OCI-LY7 (cell line): ENCODE data around the gene EHBP1. TPM values are rescaled to one million over a fixed set of nuclear protein-coding genes. Genes with fewer than 3 reads are reported as not detected.

ENCODE experiments used
- BruUV-seq: library from RNA; stranded (reverse); fragments of 400-500 nt; replicated peaks from 2 replicates; lab custom pipeline; 2021; lab: Mats Ljungman, UMichigan
- CTCF ChIA-PET: fragments of 300-600 bp; sonication (Branson Sonifier 250); formaldehyde crosslinking; loops from one replicate; lab custom pipeline; 2022; ENCODE audit warnings: antibody characterized with exemption; ENCODE audit not compliant: unreplicated experiment; lab: Charles Lee
- POLR2A ChIA-PET: fragments of 300-600 bp; sonication (Branson Sonifier 250); formaldehyde crosslinking; loops from one replicate; lab custom pipeline; 2022; ENCODE audit warnings: antibody characterized with exemption; lab: Charles Lee
- DNase-seq: peaks from one replicate; pipeline ENCODE4 v3.0.0-alpha.2; 2015; ENCODE audit warnings: low spot score
- H2AFZ ChIP-seq: fragments of 200-600 bp; sonication (generic), shearing (Covaris generic); 2 replicates; pipeline ENCODE4 v1.6.1; 2014; ENCODE audit warnings: mild to moderate bottlenecking, antibody characterized with exemption, low read length, moderate library complexity
- H3K27ac ChIP-seq: fragments of 200-600 bp; sonication (generic); 2 replicates; pipeline ENCODE4 v1.5.1; 2014; ENCODE audit warnings: mixed run types, low read depth, mild to moderate bottlenecking, moderate library complexity, low read length, inconsistent platforms; ENCODE audit not compliant: poor library complexity, severe bottlenecking
- H3K36me3 ChIP-seq: fragments of 200-600 bp; sonication (generic); 2 replicates; pipeline ENCODE4 v1.6.1; 2014; ENCODE audit warnings: mild to moderate bottlenecking, antibody characterized with exemption, low read length, moderate library complexity, mixed read lengths; ENCODE audit not compliant: insufficient read depth
- H3K4me1 ChIP-seq: fragments of 200-600 bp; sonication (generic); 2 replicates; pipeline ENCODE4 v1.5.1; 2014; ENCODE audit warnings: mild to moderate bottlenecking, low read length; ENCODE audit not compliant: insufficient read depth, poor library complexity, severe bottlenecking
- H3K4me2 ChIP-seq: fragments of 200-600 bp; sonication (generic); 2 replicates; pipeline ENCODE4 v1.6.1; 2014; ENCODE audit warnings: mild to moderate bottlenecking, low read length
- H3K4me3 ChIP-seq: fragments of 200-600 bp; sonication (generic); 2 replicates; pipeline ENCODE4 v1.5.1; 2014; ENCODE audit warnings: mild to moderate bottlenecking, low read depth, low read length; ENCODE audit not compliant: poor library complexity, severe bottlenecking
- H3K79me2 ChIP-seq: fragments of 200-600 bp; sonication (generic); 2 replicates; pipeline ENCODE4 v1.6.1; 2016; ENCODE audit warnings: low read depth, mild to moderate bottlenecking, low read length, moderate library complexity, mixed read lengths; ENCODE audit not compliant: insufficient read depth
- H3K9me2 ChIP-seq: fragments of 200-600 bp; sonication (generic); 2 replicates; pipeline ENCODE4 v1.6.1; 2016; ENCODE audit warnings: mild to moderate bottlenecking, low read length, mixed read lengths; ENCODE audit not compliant: insufficient read depth
- H3K9me3 ChIP-seq: fragments of 200-600 bp; sonication (generic); 2 replicates; pipeline ENCODE4 v1.6.1; 2014; ENCODE audit warnings: mild to moderate bottlenecking, mixed run types, low read length, mixed read lengths
- H4K20me1 ChIP-seq: fragments of 200-600 bp; sonication (generic); 2 replicates; pipeline ENCODE4 v1.6.1; 2014; ENCODE audit warnings: mild to moderate bottlenecking, antibody characterized with exemption, low read length, moderate library complexity, mixed read lengths; ENCODE audit not compliant: insufficient read depth
- CTCF ChIP-seq: fragments of 200-600 bp; sonication (generic); conservative IDR thresholded peaks from 2 replicates; pipeline ENCODE4 v1.5.1; 2014; ENCODE audit warnings: mild to moderate bottlenecking, antibody characterized with exemption, low read length, moderate library complexity, mixed read lengths
- EZH2phosphoT487 ChIP-seq: fragments of 200-600 bp; sonication (generic); IDR thresholded peaks from 2 replicates; pipeline ENCODE4 v1.6.1; 2018; ENCODE audit warnings: low read depth, borderline replicate concordance, mild to moderate bottlenecking, mixed run types, antibody characterized with exemption, low read length, moderate library complexity, mixed read lengths
- intact Hi-C: fragments of 100-400 bp; cut with micrococcal nuclease; formaldehyde crosslinking; loops from one replicate; pipeline ENCODE4 v1.10.0; 2022; ENCODE audit not compliant: unreplicated experiment
- total RNA-seq, 2 experiments: library from RNA; depleted of rRNA in 1 of 2; stranded (reverse); fragments of >200 nt in 1 of 2; shearing (Covaris generic) in 1 of 2; gene quantifications; 2 replicates each; pipeline ENCODE4 v1.2.3, GENCODE V29; 2014 to 2022

EHBP1 gene
- total RNA-seq, 2 experiments from 2014 or later = 26.8 to 34.1 TPM

GRCh38 chr2:62941413-62941812, 235.9 kb downstream of the EHBP1 start:
- Histone ChIP-seq H3K9me2 (no peaks in the 10 kb centered on the region), H3K4me3 (no peak overlapping the region), H3K4me1 (no peaks in the 10 kb centered on the region), H4K20me1 (no peaks in the 10 kb centered on the region), H3K27ac (no peak overlapping the region), H3K9me3 (no peaks in the 10 kb centered on the region), H3K4me2 (no peak overlapping the region), H3K79me2 (no peaks in the 10 kb centered on the region), H3K36me3 (no peaks in the 10 kb centered on the region), H2AFZ (no peak overlapping the region)
- ChIA-PET POLR2A (interaction anchor here (1.1 kb wide), 1 partner anchor 95 kb away, joined by 3 read pairs; no protein-coding TSS in a partner anchor), CTCF (no interaction called here)
- TF ChIP-seq CTCF (peak; percentile 54), EZH2phosphoT487 (no peak)
- DNase-seq = no peak
- no TSS peak for BruUV-seq
- intact Hi-C loops = no loop called here

GRCh38 chr2:62944362-62944761, 238.8 kb downstream of the EHBP1 start:
- Histone ChIP-seq H3K36me3 (no peaks in the 10 kb centered on the region), H2AFZ (no peak overlapping the region), H3K79me2 (no peaks in the 10 kb centered on the region), H3K9me2 (no peaks in the 10 kb centered on the region), H3K27ac (no peak overlapping the region), H3K4me3 (no peak overlapping the region), H4K20me1 (no peaks in the 10 kb centered on the region), H3K4me2 (no peak overlapping the region), H3K9me3 (no peaks in the 10 kb centered on the region), H3K4me1 (no peaks in the 10 kb centered on the region)
- ChIA-PET CTCF (no interaction called here), POLR2A (no interaction called here)
- intact Hi-C loops = no loop called here
- BruUV-seq = no TSS peak
- TF ChIP-seq CTCF = no peak
- TF ChIP-seq EZH2phosphoT487 = no peak
- DNase-seq = no peak

GRCh38 chr2:62947403-62947802, 241.9 kb downstream of the EHBP1 start:
- no peaks in the 10 kb centered on the region for H3K9me2 ChIP-seq
- DNase-seq = no peak
- no TSS peak for BruUV-seq
- H3K36me3 ChIP-seq = no peaks in the 10 kb centered on the region
- ChIA-PET CTCF (no interaction called here), POLR2A (no interaction called here)
- intact Hi-C loops = no loop called here
- H3K4me1 ChIP-seq = no peaks in the 10 kb centered on the region
- no peak overlapping the region for H3K27ac ChIP-seq
- H3K4me3 ChIP-seq = no peak overlapping the region
- TF ChIP-seq CTCF = no peak
- no peak for TF ChIP-seq EZH2phosphoT487
- no peaks in the 10 kb centered on the region for H3K9me3 ChIP-seq
- no peak overlapping the region for H3K4me2 ChIP-seq
- no peaks in the 10 kb centered on the region for H4K20me1 ChIP-seq
- H3K79me2 ChIP-seq = no peaks in the 10 kb centered on the region
- no peak overlapping the region for H2AFZ ChIP-seq
